HG03457 (cell line): Measurements from ENCODE around the gene HMSD.

Experiments
- ATAC-seq: cut with Tn5 transposase; IDR thresholded peaks from one replicate; pipeline ENCODE4 v1.9.1; 2021; ENCODE audit warnings: moderate number of reproducible peaks; ENCODE audit not compliant: unreplicated experiment

The HMSD gene

DNA sequence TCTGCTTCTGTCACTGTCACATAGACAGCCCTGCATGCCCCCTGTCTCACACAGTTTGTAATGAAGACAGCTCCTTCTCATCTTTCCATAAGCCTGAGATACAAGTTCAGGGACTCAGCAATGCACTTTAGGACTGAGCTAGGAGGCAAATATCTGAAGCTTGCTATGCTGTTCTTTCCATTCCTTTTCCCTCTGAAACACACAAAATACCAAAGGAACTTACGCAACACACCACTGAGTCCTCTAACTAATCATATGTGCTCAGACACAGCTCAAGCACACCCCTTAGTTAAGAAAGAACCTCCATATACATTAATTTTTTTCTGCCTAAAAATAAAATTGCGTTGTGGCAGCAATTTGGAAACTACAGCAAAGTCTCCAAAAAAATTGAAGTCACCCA, 38.6 kb downstream of the HMSD start:
- no peak for ATAC-seq

DNA sequence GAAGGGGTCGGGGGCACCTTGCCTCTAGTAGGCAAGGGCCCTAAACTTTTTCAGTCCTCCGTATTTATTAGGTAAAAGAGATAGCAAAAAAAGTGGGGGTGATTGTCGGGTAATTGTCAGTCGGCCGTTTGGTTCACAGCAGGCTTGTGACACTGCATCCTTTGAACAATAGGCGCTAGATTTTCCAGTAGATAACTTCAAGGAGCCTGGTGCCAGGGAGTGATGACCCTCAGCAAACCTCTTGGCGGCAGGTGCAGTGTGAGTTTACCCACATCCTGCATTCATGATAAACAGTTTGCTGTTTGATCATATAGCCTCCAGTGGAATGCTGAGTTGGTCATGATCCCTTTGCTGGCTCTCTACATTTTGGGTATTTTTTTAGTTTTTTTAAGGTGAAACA, 43.6 kb downstream of the HMSD start:
- ATAC-seq: no peak

GRCh38 chr18:63994783-63995399, 45.8 kb downstream of the HMSD start:
- ATAC-seq: no peak

DNA sequence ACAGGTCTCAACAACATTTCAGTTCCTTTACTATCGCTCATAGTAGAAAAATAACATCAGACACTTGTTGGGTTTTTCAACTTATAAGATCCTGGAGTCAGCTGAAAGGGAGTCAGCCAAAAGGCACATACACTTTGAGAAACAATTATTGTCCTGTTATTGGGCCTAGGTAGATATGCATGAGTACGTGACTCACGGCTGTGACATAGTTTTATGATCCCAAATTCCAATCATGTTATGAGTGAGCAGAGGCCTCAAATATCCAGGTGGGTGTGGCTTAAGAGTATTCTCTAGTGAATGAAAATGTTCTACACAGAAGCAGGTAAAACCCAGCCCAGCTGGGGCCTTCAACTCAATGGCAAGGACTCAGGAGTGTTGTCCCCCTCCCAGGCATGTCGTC, 47.9 kb downstream of the HMSD start:
- no peak for ATAC-seq

DNA sequence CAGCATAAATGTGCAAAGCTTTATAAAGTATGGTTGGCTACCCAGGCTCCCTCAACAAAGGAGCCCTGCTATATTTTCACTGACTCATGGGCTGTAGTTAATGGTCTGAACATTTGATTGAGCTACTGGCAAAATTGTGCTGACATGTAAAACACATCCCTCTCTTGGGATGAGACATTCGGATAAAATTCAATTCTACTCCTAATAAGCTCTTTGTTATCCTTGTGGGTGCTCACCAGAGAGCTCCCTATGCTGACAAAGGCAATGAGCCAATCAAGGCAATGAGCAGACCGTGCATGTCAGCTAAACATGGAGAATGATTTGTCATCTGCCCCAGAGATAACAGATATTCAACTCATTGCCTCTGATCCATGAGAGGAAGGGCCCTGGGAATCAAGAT, 48.5 kb downstream of the HMSD start:
- ATAC-seq: no peak

DNA sequence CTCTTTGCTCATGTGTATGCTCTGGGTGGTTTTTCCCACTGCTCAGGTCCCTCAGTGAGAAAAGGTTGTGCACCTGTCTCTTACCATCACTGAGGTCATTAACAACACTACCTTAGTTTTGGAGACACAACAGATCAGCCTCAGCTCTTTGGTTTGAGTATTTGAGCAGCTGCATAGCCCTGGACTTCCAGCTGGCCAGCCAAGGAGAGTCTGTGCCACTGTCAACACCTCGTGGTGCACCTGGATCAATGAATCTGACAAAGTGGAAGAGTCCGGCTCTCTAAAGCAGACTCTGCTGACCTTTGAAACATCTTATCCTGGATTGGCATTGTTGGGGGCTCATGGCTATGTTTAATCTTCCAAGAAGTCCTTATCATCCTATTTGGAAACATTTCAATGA, 50.8 kb downstream of the HMSD start:
- ATAC-seq: no peak

GRCh38 chr18:64002581-64002980, 53.5 kb downstream of the HMSD start:
- ATAC-seq: no peak

GRCh38 chr18:64009305-64009704, 60.2 kb downstream of the HMSD start:
- ATAC-seq: no peak
